HepG2 (cell line): Measurements from ENCODE around the gene MTOR. TPM values are rescaled to one million over a fixed set of nuclear protein-coding genes. Genes with fewer than 3 reads are reported as not detected.
A peak's percentile ranks its signal among the peaks of the same experiment; 100 is the strongest.

Experiments used
- FOXO1 ChIP-seq: sonication (generic); formaldehyde crosslinking; IDR thresholded peaks from 2 replicates; pipeline ENCODE4 v1.4.0; 2020; ENCODE audit warnings: missing genetic modification reagents
- GTF2F1 ChIP-seq: fragments of 150-350 bp; IDR thresholded peaks from 2 replicates; pipeline ENCODE4 v1.6.1; 2014; ENCODE audit warnings: low read length
- KLF15 ChIP-seq: sonication (generic); formaldehyde crosslinking; IDR thresholded peaks from 2 replicates; pipeline ENCODE4 v1.8.1; 2023; ENCODE audit warnings: borderline replicate concordance, mild to moderate bottlenecking, inconsistent platforms, missing genetic modification reagents, mixed read lengths
- NFKB2 ChIP-seq: sonication (generic); formaldehyde crosslinking; IDR thresholded peaks from 2 replicates; pipeline ENCODE4 v1.4.0; 2020; ENCODE audit warnings: missing genetic modification reagents, borderline replicate concordance
- PHF5A ChIP-seq: IDR thresholded peaks from one replicate; pipeline ENCODE4 v1.6.1; 2018; ENCODE audit warnings: low read depth, missing genetic modification reagents; ENCODE audit not compliant: unreplicated experiment
- TIGD3 ChIP-seq: sonication (generic); formaldehyde crosslinking; IDR thresholded peaks from 2 replicates; pipeline ENCODE4 v1.5.1; 2020; ENCODE audit warnings: mild to moderate bottlenecking, missing genetic modification reagents, borderline replicate concordance
- TSC22D2 ChIP-seq: sonication (generic); formaldehyde crosslinking; IDR thresholded peaks from 2 replicates; pipeline ENCODE4 v1.5.1; 2020; ENCODE audit warnings: missing genetic modification reagents, mild to moderate bottlenecking, borderline replicate concordance
- XRCC5 ChIP-seq: fragments of 200-400 bp; formaldehyde crosslinking; optimal IDR thresholded peaks from 2 replicates; pipeline ENCODE3; 2017; ENCODE audit warnings: mild to moderate bottlenecking, low read length
- ZNF225 ChIP-seq: sonication (generic); formaldehyde crosslinking; IDR thresholded peaks from 2 replicates; pipeline ENCODE4 v1.4.0; 2020; ENCODE audit warnings: mild to moderate bottlenecking, missing genetic modification reagents
- ZNF235 ChIP-seq: sonication (generic); formaldehyde crosslinking; IDR thresholded peaks from 2 replicates; pipeline ENCODE4 v1.8.1; 2023; ENCODE audit warnings: mild to moderate bottlenecking, missing genetic modification reagents, borderline replicate concordance
- ZNF292 ChIP-seq: sonication (generic); formaldehyde crosslinking; IDR thresholded peaks from 2 replicates; pipeline ENCODE4 v1.8.1; 2022; ENCODE audit warnings: mild to moderate bottlenecking, low read depth, missing genetic modification reagents, borderline replicate concordance
- ZNF567 ChIP-seq: sonication (generic); formaldehyde crosslinking; IDR thresholded peaks from 2 replicates; pipeline ENCODE4 v1.8.1; 2023; ENCODE audit warnings: mild to moderate bottlenecking, missing genetic modification reagents, borderline replicate concordance
- ZNF75D ChIP-seq: sonication (generic); formaldehyde crosslinking; IDR thresholded peaks from 2 replicates; pipeline ENCODE4 v1.8.1; 2023; ENCODE audit warnings: missing genetic modification reagents, mild to moderate bottlenecking, borderline replicate concordance
- polyA plus RNA-seq, 8 experiments: library from polyadenylated mRNA; depleted of rRNA in 3 of 8; stranded (reverse) in 7 of 8; unstranded in 1 of 8; fragments of >200 nt; fragmentation: Illumina TruSeq in 4 of 8; extraction: Trizol in 4 of 8; gene quantifications; 2 replicates each; pipeline versions ENCODE4 v1.2.1 to v1.2.3, GENCODE V29; 2011 to 2016; ENCODE audit warnings: low read depth in 4 of 8, missing spikeins in 1 of 8, mixed read lengths in 1 of 8; ENCODE audit not compliant: insufficient read depth in 1 of 8
- total RNA-seq, 5 experiments: library from RNA; depleted of rRNA; stranded (reverse); fragments of >200 nt; fragmentation: Illumina TruSeq; extraction: Trizol; gene quantifications; 2 replicates each; pipeline ENCODE4 v1.2.3, GENCODE V29; 2016; ENCODE audit warnings: low read depth in 1 of 5
- TF ChIP-seq, protein P1 (sequence below): sonication (generic); formaldehyde crosslinking; IDR thresholded peaks from 2 replicates; pipeline ENCODE4 v1.5.1; 2020; ENCODE audit warnings: missing genetic modification reagents, mild to moderate bottlenecking, borderline replicate concordance
- TF ChIP-seq, protein P2 (sequence below), 2 experiments: fragments of 450-650 bp in 1 of 2; sonication (generic) in 1 of 2; formaldehyde crosslinking in 1 of 2; IDR thresholded peaks; 2 replicates each; pipeline versions ENCODE4 v1.6.1 to v1.8.0; 2016 to 2022; ENCODE audit warnings: antibody characterized with exemption in 1 of 2, mild to moderate bottlenecking in 1 of 2, missing genetic modification reagents in 1 of 2

Gene MTOR
- total and polyA plus RNA-seq, 2 of the 13 experiments (the other 11 are each of a cell fraction or from before 2014, with no cell fraction given) = 24.6 to 34.6 TPM

GRCh38 chr1:11099310-11100148 lies 162.8 kb downstream of the MTOR start, which contains the start of gene EXOSC10 (continued):
- TF ChIP-seq, protein P1, sequence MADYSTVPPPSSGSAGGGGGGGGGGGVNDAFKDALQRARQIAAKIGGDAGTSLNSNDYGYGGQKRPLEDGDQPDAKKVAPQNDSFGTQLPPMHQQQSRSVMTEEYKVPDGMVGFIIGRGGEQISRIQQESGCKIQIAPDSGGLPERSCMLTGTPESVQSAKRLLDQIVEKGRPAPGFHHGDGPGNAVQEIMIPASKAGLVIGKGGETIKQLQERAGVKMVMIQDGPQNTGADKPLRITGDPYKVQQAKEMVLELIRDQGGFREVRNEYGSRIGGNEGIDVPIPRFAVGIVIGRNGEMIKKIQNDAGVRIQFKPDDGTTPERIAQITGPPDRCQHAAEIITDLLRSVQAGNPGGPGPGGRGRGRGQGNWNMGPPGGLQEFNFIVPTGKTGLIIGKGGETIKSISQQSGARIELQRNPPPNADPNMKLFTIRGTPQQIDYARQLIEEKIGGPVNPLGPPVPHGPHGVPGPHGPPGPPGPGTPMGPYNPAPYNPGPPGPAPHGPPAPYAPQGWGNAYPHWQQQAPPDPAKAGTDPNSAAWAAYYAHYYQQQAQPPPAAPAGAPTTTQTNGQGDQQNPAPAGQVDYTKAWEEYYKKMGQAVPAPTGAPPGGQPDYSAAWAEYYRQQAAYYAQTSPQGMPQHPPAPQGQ (CRISPR knock-in tag) = 0 out of 2 replicates have a peak, but pooled peaks have one; percentile 63
- TF ChIP-seq ZNF567 (CRISPR knock-in tag) (no peak), TIGD3 (CRISPR knock-in tag) (no peak), ZNF292 (CRISPR knock-in tag) (0 out of 2 replicates have a peak, but pooled peaks have one; percentile 7), FOXO1 (CRISPR knock-in tag) (no peak), XRCC5 (no peak), ZNF75D (CRISPR knock-in tag) (no peak), KLF15 (CRISPR knock-in tag) (peak; percentile 71; the same call in 1 of the 2 replicates), ZNF235 (CRISPR knock-in tag) (peak; percentile 86), PHF5A (CRISPR knock-in tag) (no peak), NFKB2 (peak; percentile 94; the same call in 1 of the 2 replicates), TSC22D2 (CRISPR knock-in tag) (no peak), GTF2F1 (no peak), ZNF225 (no peak; the same call in 1 of the 2 replicates)
- TF ChIP-seq, protein P2, sequence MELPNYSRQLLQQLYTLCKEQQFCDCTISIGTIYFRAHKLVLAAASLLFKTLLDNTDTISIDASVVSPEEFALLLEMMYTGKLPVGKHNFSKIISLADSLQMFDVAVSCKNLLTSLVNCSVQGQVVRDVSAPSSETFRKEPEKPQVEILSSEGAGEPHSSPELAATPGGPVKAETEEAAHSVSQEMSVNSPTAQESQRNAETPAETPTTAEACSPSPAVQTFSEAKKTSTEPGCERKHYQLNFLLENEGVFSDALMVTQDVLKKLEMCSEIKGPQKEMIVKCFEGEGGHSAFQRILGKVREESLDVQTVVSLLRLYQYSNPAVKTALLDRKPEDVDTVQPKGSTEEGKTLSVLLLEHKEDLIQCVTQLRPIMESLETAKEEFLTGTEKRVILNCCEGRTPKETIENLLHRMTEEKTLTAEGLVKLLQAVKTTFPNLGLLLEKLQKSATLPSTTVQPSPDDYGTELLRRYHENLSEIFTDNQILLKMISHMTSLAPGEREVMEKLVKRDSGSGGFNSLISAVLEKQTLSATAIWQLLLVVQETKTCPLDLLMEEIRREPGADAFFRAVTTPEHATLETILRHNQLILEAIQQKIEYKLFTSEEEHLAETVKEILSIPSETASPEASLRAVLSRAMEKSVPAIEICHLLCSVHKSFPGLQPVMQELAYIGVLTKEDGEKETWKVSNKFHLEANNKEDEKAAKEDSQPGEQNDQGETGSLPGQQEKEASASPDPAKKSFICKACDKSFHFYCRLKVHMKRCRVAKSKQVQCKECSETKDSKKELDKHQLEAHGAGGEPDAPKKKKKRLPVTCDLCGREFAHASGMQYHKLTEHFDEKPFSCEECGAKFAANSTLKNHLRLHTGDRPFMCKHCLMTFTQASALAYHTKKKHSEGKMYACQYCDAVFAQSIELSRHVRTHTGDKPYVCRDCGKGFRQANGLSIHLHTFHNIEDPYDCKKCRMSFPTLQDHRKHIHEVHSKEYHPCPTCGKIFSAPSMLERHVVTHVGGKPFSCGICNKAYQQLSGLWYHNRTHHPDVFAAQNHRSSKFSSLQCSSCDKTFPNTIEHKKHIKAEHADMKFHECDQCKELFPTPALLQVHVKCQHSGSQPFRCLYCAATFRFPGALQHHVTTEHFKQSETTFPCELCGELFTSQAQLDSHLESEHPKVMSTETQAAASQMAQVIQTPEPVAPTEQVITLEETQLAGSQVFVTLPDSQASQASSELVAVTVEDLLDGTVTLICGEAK (IDR thresholded peaks at IDR 0.05) = no peak
- TF ChIP-seq, protein P2 (CRISPR knock-in tag; IDR thresholded peaks at IDR 0.05) = no peak
